PC-9 (cell line): ENCODE results near the gene NAT14. TPM values are rescaled to one million over a fixed set of nuclear protein-coding genes. Genes with fewer than 3 reads are reported as not detected.

Source experiments
- BruUV-seq: library from RNA; stranded (reverse); fragments of 400-500 nt; replicated peaks from 2 replicates; lab custom pipeline; 2021; lab: Mats Ljungman, UMichigan
- CTCF ChIA-PET: fragments of 300-600 bp; sonication (Branson Sonifier 250); formaldehyde crosslinking; loops from one replicate; lab custom pipeline; 2022; ENCODE audit warnings: antibody characterized with exemption; lab: Charles Lee
- POLR2A ChIA-PET: fragments of 300-600 bp; sonication (Branson Sonifier 250); formaldehyde crosslinking; loops from one replicate; lab custom pipeline; 2022; ENCODE audit warnings: antibody characterized with exemption; ENCODE audit not compliant: unreplicated experiment; lab: Charles Lee
- DNase-seq, 2 experiments: peaks; one replicate each; pipeline versions ENCODE4 v3.0.0 to v3.0.0-alpha.2; 2015 to 2022; ENCODE audit warnings: mixed read lengths in 1 of 2
- H2AFZ ChIP-seq: fragments of 200-600 bp; sonication (generic); 2 replicates; pipeline ENCODE4 v1.8.1; 2017; ENCODE audit warnings: antibody characterized with exemption
- H3F3A ChIP-seq: fragments of 200-600 bp; sonication (generic); 2 replicates; pipeline ENCODE4 v1.8.1; 2017; ENCODE audit warnings: antibody characterized with exemption, mild to moderate bottlenecking, low read depth; ENCODE audit not compliant: insufficient read depth
- H3K27ac ChIP-seq: fragments of 200-600 bp; sonication (generic); 2 replicates; pipeline ENCODE4 v1.6.1; 2016; ENCODE audit warnings: mixed run types
- H3K27me3 ChIP-seq: fragments of 200-600 bp; sonication (generic); 2 replicates; pipeline ENCODE4 v1.6.1; 2016; ENCODE audit warnings: low read depth, mixed run types; ENCODE audit not compliant: insufficient read depth
- H3K36me3 ChIP-seq: fragments of 200-600 bp; sonication (generic); 2 replicates; pipeline ENCODE4 v1.6.1; 2016; ENCODE audit warnings: low read depth, mixed run types
- H3K4me1 ChIP-seq: fragments of 200-600 bp; sonication (generic); replicated peaks from 2 replicates; pipeline ENCODE4 v1.6.1; 2016; ENCODE audit warnings: mixed run types; ENCODE audit not compliant: insufficient read depth
- H3K4me2 ChIP-seq: fragments of 200-600 bp; sonication (generic); 2 replicates; pipeline ENCODE4 v1.6.1; 2017; ENCODE audit warnings: mixed run types
- H3K4me3 ChIP-seq: fragments of 200-600 bp; sonication (generic); 2 replicates; pipeline ENCODE4 v1.6.1; 2016; ENCODE audit warnings: mixed run types
- H3K79me2 ChIP-seq: fragments of 200-600 bp; sonication (generic); 2 replicates; pipeline ENCODE4 v1.6.1; 2017; ENCODE audit warnings: low read depth, mixed run types
- H3K9me2 ChIP-seq: fragments of 200-600 bp; sonication (generic); 2 replicates; pipeline ENCODE4 v1.8.1; 2017; ENCODE audit warnings: mild to moderate bottlenecking; ENCODE audit not compliant: insufficient read depth
- H3K9me3 ChIP-seq: fragments of 200-600 bp; sonication (generic); 2 replicates; pipeline ENCODE4 v1.8.1; 2016; ENCODE audit warnings: low read depth; ENCODE audit not compliant: insufficient read depth
- H4K20me1 ChIP-seq: fragments of 200-600 bp; sonication (generic); 2 replicates; pipeline ENCODE4 v1.8.1; 2017; ENCODE audit not compliant: insufficient read depth
- CTCF ChIP-seq: fragments of 200-600 bp; sonication (generic); conservative IDR thresholded peaks from 2 replicates; pipeline ENCODE4 v1.6.1; 2017; ENCODE audit warnings: mixed run types, antibody characterized with exemption, mild to moderate bottlenecking, moderate library complexity
- EZH2 ChIP-seq: fragments of 200-600 bp; sonication (generic); IDR thresholded peaks from 2 replicates; pipeline ENCODE4 v1.8.0; 2017; ENCODE audit warnings: antibody characterized with exemption, low read depth
- intact Hi-C: fragments of 100-400 bp; cut with micrococcal nuclease; formaldehyde crosslinking; loops from one replicate; pipeline ENCODE4 v1.10.0; 2022; ENCODE audit not compliant: unreplicated experiment
- total RNA-seq: library from RNA; stranded (reverse); gene quantifications from 2 replicates; pipeline ENCODE4 v1.2.3, GENCODE V29; 2021

NAT14 gene
- total RNA-seq, 1 experiment from 2014 or later, result 61.6 TPM

GRCh38 chr19:55482967-55483705 lies 1.9 kb upstream of the NAT14 start:
- intact Hi-C loops, result no loop called here
- Histone ChIP-seq H3K27me3 (no peaks in the 10 kb centered on the region), H3F3A (peaks cover 38% of the 10 kb centered on the region; the same call in 1 of the 2 replicates), H3K27ac (no peak overlapping the region), H2AFZ (no peak overlapping the region), H3K36me3 (no peaks in the 10 kb centered on the region), H3K4me3 (no peak overlapping the region), H3K4me2 (no peak overlapping the region), H3K9me3 (no peaks in the 10 kb centered on the region), H3K79me2 (peaks cover 18% of the 10 kb centered on the region), H3K9me2 (no peaks in the 10 kb centered on the region), H3K4me1 (peaks cover 22% of the 10 kb centered on the region), H4K20me1 (peaks cover 15% of the 10 kb centered on the region)
- TF ChIP-seq EZH2, result no peak
- POLR2A ChIA-PET, result no interaction called here
- BruUV-seq, result no TSS peak
- DNase-seq, result no peak
- CTCF ChIA-PET, result no interaction called here

- Histone ChIP-seq H4K20me1 (peaks cover 10% of the 10 kb centered on the region), H3K27me3 (no peaks in the 10 kb centered on the region), H2AFZ (no peak overlapping the region), H3K9me2 (no peaks in the 10 kb centered on the region), H3K4me2 (peak overlapping the region; percentile 96), H3K4me3 (peak overlapping the region; percentile 90; the same call in 1 of the 2 replicates), H3F3A (peaks cover 38% of the 10 kb centered on the region; the same call in 1 of the 2 replicates), H3K9me3 (no peaks in the 10 kb centered on the region), H3K79me2 (peaks cover 10% of the 10 kb centered on the region), H3K4me1 (peaks cover 21% of the 10 kb centered on the region), H3K36me3 (no peaks in the 10 kb centered on the region), H3K27ac (no peak overlapping the region)
- no peak for DNase-seq
- TF ChIP-seq EZH2 (no peak), CTCF (no peak)
- BruUV-seq, result no TSS peak
- POLR2A ChIA-PET, result no interaction called here
- intact Hi-C loops, result no loop called here
- CTCF ChIA-PET, result no interaction called here
Observed at GRCh38 chr19:55483706-55484592, 1.0 kb upstream of the NAT14 start.

- H3K9me3 ChIP-seq, result no peaks in the 10 kb centered on the region
- H3K27ac ChIP-seq, result no peak overlapping the region
- H4K20me1 ChIP-seq, result no peaks in the 10 kb centered on the region; the same call in 1 of the 2 replicates
- H2AFZ ChIP-seq, result peak overlapping the region; percentile 75
- peaks cover 21% of the 10 kb centered on the region for H3K4me1 ChIP-seq
- no peak for DNase-seq
- no peaks in the 10 kb centered on the region for H3K36me3 ChIP-seq
- no peaks in the 10 kb centered on the region for H3K9me2 ChIP-seq
- POLR2A ChIA-PET, result interaction anchor here (0.6 to 0.8 kb wide), 3 partner anchors 9 to 158 kb away, joined by 3 to 8 read pairs (median 5); partner anchors contain the start of gene ZNF581
- no peaks in the 10 kb centered on the region; the same call in 1 of the 2 replicates for H3K79me2 ChIP-seq
- TF ChIP-seq CTCF (no peak), EZH2 (no peak)
- peak overlapping the region; percentile 90 for H3K4me3 ChIP-seq
- H3K4me2 ChIP-seq, result peak overlapping the region; percentile 96
- CTCF ChIA-PET, result interaction anchor here (0.6 kb wide), 1 partner anchor 96 kb away, joined by 3 read pairs; no protein-coding TSS in a partner anchor
- H3K27me3 ChIP-seq, result no peaks in the 10 kb centered on the region
- intact Hi-C loops, result no loop called here
- BruUV-seq, result TSS peak; percentile 60
- H3F3A ChIP-seq, result peaks cover 26% of the 10 kb centered on the region; the same call in 1 of the 2 replicates
Observed at GRCh38 chr19:55485439-55486011, 537 bp downstream of the NAT14 start.
